Cardiac muscle cell (in vitro differentiated cells and primary cell): ENCODE measurements around the gene ROBO2. TPM values are rescaled to one million over a fixed set of nuclear protein-coding genes. Genes with fewer than 3 reads are reported as not detected.

Experiments used
- DNase-seq, 2 donors: peaks; one replicate each; pipeline versions ENCODE4 v3.0.0 to v3.0.0-alpha.2; 2010 to 2017; ENCODE audit warnings: low read depth in 1 of 2, low spot score in 1 of 2
- H3K27ac ChIP-seq: fragments of 200-600 bp; sonication (generic); 2 replicates; pipeline ENCODE4 v1.5.1; 2016
- H3K27me3 ChIP-seq: fragments of 200-600 bp; sonication (generic); 2 replicates; pipeline ENCODE4 v1.6.0; 2016; ENCODE audit warnings: control low read depth
- H3K36me3 ChIP-seq: fragments of 200-600 bp; sonication (generic); 2 replicates; pipeline ENCODE4 v1.5.1; 2016; ENCODE audit warnings: control low read depth
- H3K4me1 ChIP-seq: fragments of 200-600 bp; sonication (generic); 2 replicates; pipeline ENCODE4 v1.8.1; 2017; ENCODE audit warnings: low read depth, mild to moderate bottlenecking, mixed run types
- H3K4me3 ChIP-seq: fragments of 200-600 bp; sonication (generic); 2 replicates; pipeline ENCODE4 v1.5.1; 2016; ENCODE audit warnings: mild to moderate bottlenecking
- H3K9me3 ChIP-seq: fragments of 200-600 bp; sonication (generic); 2 replicates; pipeline ENCODE4 v1.5.1; 2017; ENCODE audit warnings: low read depth, mild to moderate bottlenecking, control low read depth
- polyA plus RNA-seq: library from polyadenylated mRNA; unstranded; fragments of >200 nt; fragmentation: Nextera tagmentation; extraction: Ambion mirVana; gene quantifications from 2 replicates; pipeline ENCODE4 v1.2.1, GENCODE V29; 2016
- total RNA-seq: library from RNA; depleted of rRNA; stranded (reverse); fragments of >200 nt; gene quantifications from 2 replicates; pipeline ENCODE4 v1.2.3, GENCODE V29; 2016
- TF ChIP-seq, protein P1 (sequence below): IDR thresholded peaks from 2 replicates; pipeline ENCODE4 v1.5.1; 2012; ENCODE audit warnings: low read depth, mild to moderate bottlenecking, low read length

The ROBO2 gene, protein sequence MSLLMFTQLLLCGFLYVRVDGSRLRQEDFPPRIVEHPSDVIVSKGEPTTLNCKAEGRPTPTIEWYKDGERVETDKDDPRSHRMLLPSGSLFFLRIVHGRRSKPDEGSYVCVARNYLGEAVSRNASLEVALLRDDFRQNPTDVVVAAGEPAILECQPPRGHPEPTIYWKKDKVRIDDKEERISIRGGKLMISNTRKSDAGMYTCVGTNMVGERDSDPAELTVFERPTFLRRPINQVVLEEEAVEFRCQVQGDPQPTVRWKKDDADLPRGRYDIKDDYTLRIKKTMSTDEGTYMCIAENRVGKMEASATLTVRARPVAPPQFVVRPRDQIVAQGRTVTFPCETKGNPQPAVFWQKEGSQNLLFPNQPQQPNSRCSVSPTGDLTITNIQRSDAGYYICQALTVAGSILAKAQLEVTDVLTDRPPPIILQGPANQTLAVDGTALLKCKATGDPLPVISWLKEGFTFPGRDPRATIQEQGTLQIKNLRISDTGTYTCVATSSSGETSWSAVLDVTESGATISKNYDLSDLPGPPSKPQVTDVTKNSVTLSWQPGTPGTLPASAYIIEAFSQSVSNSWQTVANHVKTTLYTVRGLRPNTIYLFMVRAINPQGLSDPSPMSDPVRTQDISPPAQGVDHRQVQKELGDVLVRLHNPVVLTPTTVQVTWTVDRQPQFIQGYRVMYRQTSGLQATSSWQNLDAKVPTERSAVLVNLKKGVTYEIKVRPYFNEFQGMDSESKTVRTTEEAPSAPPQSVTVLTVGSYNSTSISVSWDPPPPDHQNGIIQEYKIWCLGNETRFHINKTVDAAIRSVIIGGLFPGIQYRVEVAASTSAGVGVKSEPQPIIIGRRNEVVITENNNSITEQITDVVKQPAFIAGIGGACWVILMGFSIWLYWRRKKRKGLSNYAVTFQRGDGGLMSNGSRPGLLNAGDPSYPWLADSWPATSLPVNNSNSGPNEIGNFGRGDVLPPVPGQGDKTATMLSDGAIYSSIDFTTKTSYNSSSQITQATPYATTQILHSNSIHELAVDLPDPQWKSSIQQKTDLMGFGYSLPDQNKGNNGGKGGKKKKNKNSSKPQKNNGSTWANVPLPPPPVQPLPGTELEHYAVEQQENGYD (N-terminal part only)
- 39.4 and 47.1 TPM in 2 replicates for total RNA-seq
- 13.5 and 18.6 TPM in 2 replicates for polyA plus RNA-seq

DNA sequence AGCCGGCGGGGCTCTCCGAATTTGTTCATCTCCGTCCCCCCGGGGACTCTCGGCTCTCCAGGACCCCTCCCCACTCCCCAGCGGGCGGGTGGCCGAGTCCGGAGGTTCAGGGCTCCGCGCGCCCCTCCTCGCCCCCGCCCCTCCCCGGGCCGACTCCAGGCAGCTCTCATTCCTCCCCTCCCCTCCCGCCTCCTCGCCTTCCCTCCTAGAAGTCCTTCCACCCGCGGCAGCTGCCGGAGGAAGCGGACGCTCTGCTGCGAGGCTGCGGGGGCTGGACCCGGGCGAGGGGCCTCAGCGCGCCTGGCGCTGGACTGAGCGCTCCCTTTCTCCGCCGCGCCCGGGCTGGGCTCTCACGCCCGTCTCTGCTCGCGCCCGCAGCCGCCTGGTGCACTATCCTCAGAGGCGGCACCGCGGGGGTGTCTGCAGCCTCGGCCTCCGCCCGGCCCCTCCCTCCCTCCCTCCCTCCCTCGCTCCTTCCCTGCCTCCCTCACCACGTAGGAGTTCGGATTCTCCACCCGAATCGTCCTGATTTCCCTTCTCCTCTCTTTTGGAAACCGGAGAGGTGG lies at the start of gene ROBO2:
ROBO2 (plus strand) TSS at position 494 of the 566 bp plus-strand sequence. CDS start 687 bp downstream, outside the sequence.
- H3K36me3 ChIP-seq: no peaks in the 10 kb centered on the region
- H3K9me3 ChIP-seq: no peaks in the 10 kb centered on the region
- no peak within 1 kb of the TSS for H3K27ac ChIP-seq
- H3K4me3 ChIP-seq: peak within 1 kb of the TSS; percentile 47
- H3K4me1 ChIP-seq: no peaks in the 10 kb centered on the region
- TF ChIP-seq, protein P1, sequence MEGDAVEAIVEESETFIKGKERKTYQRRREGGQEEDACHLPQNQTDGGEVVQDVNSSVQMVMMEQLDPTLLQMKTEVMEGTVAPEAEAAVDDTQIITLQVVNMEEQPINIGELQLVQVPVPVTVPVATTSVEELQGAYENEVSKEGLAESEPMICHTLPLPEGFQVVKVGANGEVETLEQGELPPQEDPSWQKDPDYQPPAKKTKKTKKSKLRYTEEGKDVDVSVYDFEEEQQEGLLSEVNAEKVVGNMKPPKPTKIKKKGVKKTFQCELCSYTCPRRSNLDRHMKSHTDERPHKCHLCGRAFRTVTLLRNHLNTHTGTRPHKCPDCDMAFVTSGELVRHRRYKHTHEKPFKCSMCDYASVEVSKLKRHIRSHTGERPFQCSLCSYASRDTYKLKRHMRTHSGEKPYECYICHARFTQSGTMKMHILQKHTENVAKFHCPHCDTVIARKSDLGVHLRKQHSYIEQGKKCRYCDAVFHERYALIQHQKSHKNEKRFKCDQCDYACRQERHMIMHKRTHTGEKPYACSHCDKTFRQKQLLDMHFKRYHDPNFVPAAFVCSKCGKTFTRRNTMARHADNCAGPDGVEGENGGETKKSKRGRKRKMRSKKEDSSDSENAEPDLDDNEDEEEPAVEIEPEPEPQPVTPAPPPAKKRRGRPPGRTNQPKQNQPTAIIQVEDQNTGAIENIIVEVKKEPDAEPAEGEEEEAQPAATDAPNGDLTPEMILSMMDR: no peak
- peak; percentile 20 to 87 for DNase-seq
- H3K27me3 ChIP-seq: peaks cover 15% of the 10 kb centered on the region

DNA sequence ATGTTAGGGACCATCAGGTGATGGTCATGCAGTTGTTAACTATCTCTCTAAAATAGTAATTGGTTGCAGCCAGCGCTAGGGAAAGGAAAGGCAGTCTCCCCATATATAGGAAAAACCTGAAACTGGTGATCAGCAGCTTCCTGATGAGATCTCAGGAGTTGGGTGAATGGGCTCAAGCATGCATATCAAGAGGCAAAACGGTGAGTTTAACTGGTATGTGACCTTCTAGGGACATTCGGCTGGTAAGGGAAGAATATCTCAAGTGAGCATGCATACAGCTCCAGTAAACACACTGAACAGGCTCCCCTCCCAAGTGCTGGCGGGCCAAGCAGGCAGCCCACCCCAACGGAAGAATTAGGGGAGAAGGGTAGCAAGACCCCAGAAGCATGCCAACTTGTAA lies 49.3 kb upstream of the ROBO2 start:
- Histone ChIP-seq H3K36me3 (no peaks in the 10 kb centered on the region), H3K27me3 (no peaks in the 10 kb centered on the region), H3K27ac (no peak overlapping the region), H3K4me1 (no peaks in the 10 kb centered on the region), H3K9me3 (no peaks in the 10 kb centered on the region), H3K4me3 (no peak overlapping the region)
- TF ChIP-seq, protein P1: no peak
- peak in 1 of 2 donors; percentile 33 for DNase-seq

DNA sequence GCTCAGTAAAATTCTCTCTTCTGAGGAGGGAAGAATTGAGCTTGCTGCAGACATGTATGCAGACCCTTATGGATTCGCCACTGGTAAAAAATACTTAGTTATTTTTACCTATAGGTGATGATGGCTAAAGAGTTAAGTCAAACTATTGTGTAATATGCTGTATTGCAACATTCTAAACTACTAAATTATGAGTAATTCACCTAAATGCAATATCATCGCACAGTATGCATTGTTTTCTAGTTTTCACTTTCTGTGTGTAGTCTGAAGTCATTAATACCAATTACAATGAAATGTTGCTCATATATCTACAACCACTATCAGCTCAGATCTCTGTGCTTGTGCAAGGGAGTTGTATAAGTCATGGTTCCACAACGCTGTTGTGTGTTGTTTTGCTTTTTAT lies 48.7 kb upstream of the ROBO2 start:
- no peaks in the 10 kb centered on the region for H3K36me3 ChIP-seq
- DNase-seq: no peak

DNA sequence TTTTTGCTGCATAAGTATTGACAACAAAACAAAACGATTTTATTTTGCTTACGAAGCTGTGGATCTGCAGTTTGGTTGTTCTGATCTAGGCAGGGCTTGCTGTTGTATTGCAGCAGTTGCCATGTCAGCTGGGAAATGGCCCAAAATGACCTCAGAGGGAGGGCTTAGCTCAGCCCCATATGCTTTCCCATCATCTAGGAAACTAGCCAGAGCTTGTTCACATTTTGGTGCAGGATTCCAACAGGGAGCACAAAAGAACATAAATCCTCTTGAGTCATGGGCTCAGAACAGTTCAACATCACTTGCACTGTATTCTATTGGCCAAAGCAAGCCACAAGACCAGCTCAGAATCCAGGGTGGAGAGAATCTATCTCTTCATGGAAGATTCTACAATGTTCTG lies 42.2 kb upstream of the ROBO2 start:
- Histone ChIP-seq H3K27me3 (no peaks in the 10 kb centered on the region), H3K4me1 (no peaks in the 10 kb centered on the region), H3K27ac (no peak overlapping the region), H3K9me3 (no peaks in the 10 kb centered on the region), H3K4me3 (no peak overlapping the region), H3K36me3 (no peaks in the 10 kb centered on the region)
- no peak for DNase-seq
- TF ChIP-seq, protein P1: no peak

More for the DNA sequence above, 48.7 kb upstream of the ROBO2 start:
- Histone ChIP-seq H3K4me3 (no peak overlapping the region), H3K9me3 (no peaks in the 10 kb centered on the region), H3K27me3 (no peaks in the 10 kb centered on the region), H3K4me1 (no peaks in the 10 kb centered on the region), H3K27ac (no peak overlapping the region)
- TF ChIP-seq, protein P1: no peak

DNA sequence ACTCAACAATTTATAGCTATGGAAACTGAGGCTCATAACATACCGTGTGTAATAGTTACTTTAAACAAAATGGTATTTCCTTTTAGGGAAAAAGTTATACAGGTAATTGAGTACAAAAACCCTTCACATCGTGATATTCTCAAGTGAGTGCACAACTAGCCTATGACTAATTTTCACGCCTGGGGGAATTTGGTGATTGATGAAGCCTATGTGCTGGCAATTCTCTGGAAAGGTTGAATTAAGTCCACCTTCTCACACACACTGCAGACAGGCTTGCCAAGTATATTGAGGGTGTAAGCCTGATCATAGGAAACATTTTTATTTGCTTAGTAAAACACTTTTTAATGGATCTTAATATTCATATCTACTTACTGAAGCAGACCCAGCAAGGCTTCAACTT lies 41.3 kb upstream of the ROBO2 start:
- TF ChIP-seq, protein P1: no peak

More for the DNA sequence above, 41.3 kb upstream of the ROBO2 start:
- no peak for DNase-seq
- Histone ChIP-seq H3K27me3 (no peaks in the 10 kb centered on the region), H3K36me3 (no peaks in the 10 kb centered on the region), H3K4me3 (no peak overlapping the region), H3K4me1 (no peaks in the 10 kb centered on the region), H3K9me3 (no peaks in the 10 kb centered on the region), H3K27ac (no peak overlapping the region)
